LNCaP clone FGC (cell line): ENCODE results near the gene ACR.

Experiments used
- DNase-seq: peaks from one replicate; pipeline ENCODE4 v3.0.0-alpha.2; 2011; ENCODE audit warnings: low read depth
- H3K4me3 ChIP-seq: 2 replicates; pipeline ENCODE4 v1.5.1; 2011; ENCODE audit warnings: mild to moderate bottlenecking, low read depth, low read length, control low read depth
- TF ChIP-seq, protein P1 (sequence below): IDR thresholded peaks from 2 replicates; pipeline ENCODE4 v1.5.1; 2012; ENCODE audit warnings: mild to moderate bottlenecking; ENCODE audit not compliant: control insufficient read depth, insufficient read depth; ENCODE audit errors: extremely low read depth

ACR gene

DNA sequence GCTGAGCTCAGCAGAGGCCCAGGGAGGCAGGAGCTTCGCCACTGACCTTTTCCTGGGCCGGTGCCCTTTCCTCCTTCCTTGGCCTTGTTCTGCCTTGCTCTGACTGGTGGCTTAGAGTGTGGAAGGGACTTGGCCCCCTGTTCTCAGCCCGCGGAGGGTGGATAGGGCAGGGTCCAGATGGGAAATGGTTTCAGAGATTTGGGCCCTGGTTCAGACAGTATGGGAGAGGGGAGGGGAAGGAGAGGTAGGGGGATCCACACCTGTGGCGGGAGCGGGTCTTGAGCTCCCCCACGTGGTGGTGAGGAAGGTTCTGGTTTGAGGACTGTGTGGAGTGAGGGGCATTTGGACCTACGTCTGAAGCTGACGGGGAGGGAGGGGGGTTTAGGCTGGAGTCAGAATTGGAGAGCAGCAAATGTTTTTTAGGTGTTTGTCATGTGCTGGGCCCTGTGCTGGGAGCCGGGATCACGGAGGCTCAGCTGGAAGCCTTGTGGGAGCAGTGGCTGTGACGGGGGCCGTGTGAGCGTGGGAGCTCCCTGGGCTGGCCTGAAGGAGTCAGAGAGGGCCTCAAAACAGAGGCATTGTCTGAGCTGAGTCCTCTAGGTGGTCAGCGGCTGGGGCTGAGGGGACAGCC is 38.1 kb upstream of the ACR start:
- TF ChIP-seq, protein P1, sequence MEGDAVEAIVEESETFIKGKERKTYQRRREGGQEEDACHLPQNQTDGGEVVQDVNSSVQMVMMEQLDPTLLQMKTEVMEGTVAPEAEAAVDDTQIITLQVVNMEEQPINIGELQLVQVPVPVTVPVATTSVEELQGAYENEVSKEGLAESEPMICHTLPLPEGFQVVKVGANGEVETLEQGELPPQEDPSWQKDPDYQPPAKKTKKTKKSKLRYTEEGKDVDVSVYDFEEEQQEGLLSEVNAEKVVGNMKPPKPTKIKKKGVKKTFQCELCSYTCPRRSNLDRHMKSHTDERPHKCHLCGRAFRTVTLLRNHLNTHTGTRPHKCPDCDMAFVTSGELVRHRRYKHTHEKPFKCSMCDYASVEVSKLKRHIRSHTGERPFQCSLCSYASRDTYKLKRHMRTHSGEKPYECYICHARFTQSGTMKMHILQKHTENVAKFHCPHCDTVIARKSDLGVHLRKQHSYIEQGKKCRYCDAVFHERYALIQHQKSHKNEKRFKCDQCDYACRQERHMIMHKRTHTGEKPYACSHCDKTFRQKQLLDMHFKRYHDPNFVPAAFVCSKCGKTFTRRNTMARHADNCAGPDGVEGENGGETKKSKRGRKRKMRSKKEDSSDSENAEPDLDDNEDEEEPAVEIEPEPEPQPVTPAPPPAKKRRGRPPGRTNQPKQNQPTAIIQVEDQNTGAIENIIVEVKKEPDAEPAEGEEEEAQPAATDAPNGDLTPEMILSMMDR: peak; percentile 41
- no peak overlapping the region for H3K4me3 ChIP-seq
- DNase-seq: no peak

- TF ChIP-seq, protein P1: no peak
- DNase-seq: no peak
- no peak overlapping the region for H3K4me3 ChIP-seq
These were observed 37.5 kb upstream of the ACR start for GRCh38 chr22:50700387-50701075.

- H3K4me3 ChIP-seq: no peak overlapping the region
- TF ChIP-seq, protein P1: no peak
These were observed 37.0 kb upstream of the ACR start for GRCh38 chr22:50701076-50701419.

GRCh38 chr22:50701428-50702154 is 36.4 kb upstream of the ACR start:
- DNase-seq: no peak
- TF ChIP-seq, protein P1: no peak
- H3K4me3 ChIP-seq: no peak overlapping the region

More at GRCh38 chr22:50701076-50701419, 37.0 kb upstream of the ACR start:
- DNase-seq: no peak

DNA sequence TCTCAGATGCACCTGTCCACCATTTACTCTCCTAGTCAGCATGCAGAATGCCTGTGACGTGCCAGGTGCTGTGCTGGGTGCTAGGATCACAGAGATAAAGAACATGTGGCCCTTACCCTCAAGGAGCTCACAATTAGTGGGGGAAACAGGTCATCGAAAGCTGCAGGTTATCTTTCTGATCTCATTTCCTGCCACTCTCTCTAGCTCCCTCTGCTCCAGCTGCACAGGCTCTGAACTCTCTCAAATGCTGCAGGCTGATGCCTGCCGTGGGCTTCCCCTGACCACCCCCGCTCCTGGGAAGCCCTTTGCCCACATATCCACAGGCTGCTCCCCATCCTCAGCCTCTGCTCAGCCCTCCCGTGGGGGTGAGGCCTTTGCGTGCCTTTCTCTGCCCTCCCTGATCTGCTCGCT is 35.7 kb upstream of the ACR start:
- H3K4me3 ChIP-seq: no peak overlapping the region
- TF ChIP-seq, protein P1: no peak
- DNase-seq: no peak

- DNase-seq: no peak
- TF ChIP-seq, protein P1: no peak
- H3K4me3 ChIP-seq: no peak overlapping the region
These were observed 34.9 kb upstream of the ACR start for GRCh38 chr22:50702821-50703725.
